GM21423 (cell line): ENCODE data around the gene VSTM1.
"Not testable (repeated sequence)": the region's sequence is repeated elsewhere in the genome, so short reads cannot be mapped to it uniquely, and the experiment has no call there.

Experiments
- ATAC-seq: cut with Tn5 transposase; IDR thresholded peaks from one replicate; pipeline ENCODE4 v1.9.1; 2021; ENCODE audit warnings: mild to moderate bottlenecking, moderate library complexity; ENCODE audit not compliant: unreplicated experiment

VSTM1 gene

GRCh38 chr19:54074851-54075250 is 11.2 kb upstream of the VSTM1 start:
- ATAC-seq = no peak

- no peak for ATAC-seq
Measured at GRCh38 chr19:54073829-54074228, 10.1 kb upstream of the VSTM1 start.

GRCh38 chr19:54069470-54069869 is 5.8 kb upstream of the VSTM1 start:
- no peak for ATAC-seq

GRCh38 chr19:54062643-54063042 is 1.1 kb downstream of the VSTM1 start:
- ATAC-seq = no peak

GRCh38 chr19:54047616-54048015 is 16.1 kb downstream of the VSTM1 start:
- no peak for ATAC-seq

GRCh38 chr19:54045771-54046170 is 17.9 kb downstream of the VSTM1 start:
- no peak for ATAC-seq

- no peak for ATAC-seq
Measured at GRCh38 chr19:54042989-54043388, 20.7 kb downstream of the VSTM1 start.

GRCh38 chr19:54041969-54042606 is 21.6 kb downstream of the VSTM1 start:
- ATAC-seq = no peak

GRCh38 chr19:54040003-54040402 is 23.7 kb downstream of the VSTM1 start:
- no peak for ATAC-seq

GRCh38 chr19:54036542-54036941 is 27.2 kb downstream of the VSTM1 start:
- ATAC-seq = not testable (repeated sequence)

- no peak for ATAC-seq
Measured at GRCh38 chr19:54035215-54036178, 28.2 kb downstream of the VSTM1 start.

- no peak for ATAC-seq
Measured at GRCh38 chr19:54030895-54031586, 32.7 kb downstream of the VSTM1 start.

GRCh38 chr19:54029930-54030490 is 33.7 kb downstream of the VSTM1 start:
- no peak for ATAC-seq

- no peak for ATAC-seq
Measured at GRCh38 chr19:54029301-54029700, 34.4 kb downstream of the VSTM1 start.

- ATAC-seq = no peak
Measured at GRCh38 chr19:54026656-54027055, 37.0 kb downstream of the VSTM1 start.

GRCh38 chr19:54024660-54025059 is 39.0 kb downstream of the VSTM1 start:
- ATAC-seq = no peak

- ATAC-seq = no peak
Measured at GRCh38 chr19:54023191-54023590, 40.5 kb downstream of the VSTM1 start.

- no peak for ATAC-seq
Measured at GRCh38 chr19:54021932-54022331, 41.8 kb downstream of the VSTM1 start.

GRCh38 chr19:54021363-54021762 is 42.3 kb downstream of the VSTM1 start:
- no peak for ATAC-seq

GRCh38 chr19:54017261-54017660 is 46.4 kb downstream of the VSTM1 start:
- ATAC-seq = no peak

- ATAC-seq = no peak
Measured at GRCh38 chr19:54014920-54015560, 48.7 kb downstream of the VSTM1 start.
